DMS 273 (cell line): ENCODE results near the gene ABI2.
A peak's percentile ranks its signal among the peaks of the same experiment; 100 is the strongest.
"Not testable (repeated sequence)": the region's sequence is repeated elsewhere in the genome, so short reads cannot be mapped to it uniquely, and the experiment has no call there.

Experiments used
- DNase-seq: peaks from one replicate; lab custom pipeline; 2025; ENCODE audit not compliant: unreplicated experiment; lab: John Stamatoyannopoulos, UW

The ABI2 gene

DNA sequence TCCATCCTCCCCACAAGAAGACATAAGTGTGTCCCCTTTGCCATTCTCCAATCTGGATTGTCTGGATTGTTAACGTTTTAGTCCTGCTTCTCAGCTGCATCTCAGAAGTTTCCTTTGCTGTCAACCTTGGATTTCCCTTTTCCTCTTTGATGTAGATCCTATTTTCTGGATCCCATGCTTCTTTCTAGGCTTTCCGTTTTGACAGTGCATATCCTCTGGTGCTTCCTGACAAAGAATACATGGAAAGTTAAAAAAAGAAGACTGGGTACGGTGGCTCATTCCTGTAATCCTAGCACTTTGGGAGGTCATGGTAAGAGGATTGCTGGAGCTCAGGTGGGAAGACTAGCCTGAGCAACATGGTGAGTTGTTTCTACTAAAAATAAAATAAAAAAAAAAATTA, 26.8 kb downstream of the ABI2 start:
- no peak for DNase-seq

DNA sequence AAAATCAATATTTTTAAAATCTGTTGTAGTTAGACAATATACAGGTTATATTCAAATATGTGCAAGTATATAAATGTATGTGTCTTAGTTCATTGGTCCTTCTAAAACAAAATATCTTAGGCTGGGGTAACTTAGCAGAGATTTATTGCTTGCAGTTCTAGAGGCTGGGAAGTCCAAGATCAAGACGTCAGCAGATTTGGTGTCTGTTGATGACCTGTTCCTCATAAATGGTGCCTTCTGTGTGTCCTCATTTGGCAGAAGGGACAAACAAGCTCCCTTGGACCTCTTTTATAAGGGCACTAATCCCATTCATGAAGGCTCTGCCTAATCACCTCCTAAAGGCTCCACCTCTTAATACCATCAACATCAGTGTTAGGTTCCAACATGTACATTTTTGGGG, 31.3 kb downstream of the ABI2 start:
- no peak for DNase-seq

DNA sequence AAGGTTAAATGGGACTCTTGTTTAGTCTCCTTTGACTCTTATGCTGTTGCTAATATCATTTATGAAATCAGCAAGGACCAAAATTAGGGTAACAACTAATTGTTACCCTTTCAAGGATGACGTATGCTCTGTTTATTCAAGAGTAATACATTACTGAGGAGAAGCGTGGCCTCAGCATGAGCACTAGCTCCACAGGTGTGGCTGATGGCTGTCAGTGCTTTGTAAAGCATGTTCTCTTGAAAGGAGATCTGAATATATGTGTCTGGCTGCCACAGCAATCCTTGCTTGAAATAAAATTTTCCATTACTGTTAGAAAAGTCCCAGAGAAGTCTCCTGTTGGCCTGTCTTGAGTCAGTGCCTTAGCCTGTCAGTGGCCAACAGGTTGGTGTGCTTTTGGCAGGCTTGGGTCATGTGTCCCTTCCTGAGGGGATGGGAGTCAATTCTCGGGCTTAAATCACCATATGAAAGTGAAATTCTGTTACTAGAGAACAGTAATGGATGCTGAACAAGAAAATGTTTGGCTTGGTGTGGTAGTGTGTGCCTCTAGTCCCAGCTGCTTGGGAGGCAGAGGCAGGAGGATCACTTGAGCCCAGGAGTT, 32.7 kb downstream of the ABI2 start:
- DNase-seq, result no peak

DNA sequence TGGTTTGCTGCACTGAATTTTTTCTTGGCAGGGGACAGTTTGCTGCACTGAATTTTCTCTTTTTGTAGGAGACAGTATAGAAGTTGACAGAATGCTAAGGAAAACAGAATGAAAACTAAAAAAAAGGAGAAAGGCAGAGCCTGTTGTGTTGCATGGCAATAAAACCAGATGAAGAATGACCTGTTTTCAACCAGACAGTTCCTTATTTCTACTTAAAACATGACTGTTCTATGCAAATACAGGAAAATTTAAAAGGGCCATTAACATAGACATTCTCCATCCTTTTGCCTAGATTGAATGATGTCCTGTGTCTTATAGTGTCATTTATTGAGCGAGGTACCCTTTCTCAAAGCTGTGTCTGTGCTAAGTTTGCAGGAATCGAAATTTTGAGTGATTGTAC, 33.3 kb downstream of the ABI2 start:
- DNase-seq, result no peak

DNA sequence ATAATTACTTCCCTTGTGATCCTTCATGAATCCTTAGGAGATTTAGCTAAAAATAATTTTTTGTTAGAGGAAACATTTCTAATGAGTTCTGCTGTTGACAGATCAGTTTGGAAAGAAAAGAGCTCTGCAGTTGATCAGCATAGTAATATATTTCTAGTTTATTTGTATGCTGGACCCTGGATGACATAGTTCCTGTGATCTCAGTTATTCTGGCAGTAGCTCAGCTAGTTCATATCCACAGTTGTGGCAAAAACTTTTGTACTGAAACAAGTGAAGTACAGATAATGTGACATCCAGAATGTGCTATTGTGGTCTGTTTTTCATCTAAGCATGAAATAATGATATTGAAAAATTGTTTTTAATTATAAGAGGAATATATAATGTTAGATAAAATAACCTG, 33.7 kb downstream of the ABI2 start:
- DNase-seq, result no peak

DNA sequence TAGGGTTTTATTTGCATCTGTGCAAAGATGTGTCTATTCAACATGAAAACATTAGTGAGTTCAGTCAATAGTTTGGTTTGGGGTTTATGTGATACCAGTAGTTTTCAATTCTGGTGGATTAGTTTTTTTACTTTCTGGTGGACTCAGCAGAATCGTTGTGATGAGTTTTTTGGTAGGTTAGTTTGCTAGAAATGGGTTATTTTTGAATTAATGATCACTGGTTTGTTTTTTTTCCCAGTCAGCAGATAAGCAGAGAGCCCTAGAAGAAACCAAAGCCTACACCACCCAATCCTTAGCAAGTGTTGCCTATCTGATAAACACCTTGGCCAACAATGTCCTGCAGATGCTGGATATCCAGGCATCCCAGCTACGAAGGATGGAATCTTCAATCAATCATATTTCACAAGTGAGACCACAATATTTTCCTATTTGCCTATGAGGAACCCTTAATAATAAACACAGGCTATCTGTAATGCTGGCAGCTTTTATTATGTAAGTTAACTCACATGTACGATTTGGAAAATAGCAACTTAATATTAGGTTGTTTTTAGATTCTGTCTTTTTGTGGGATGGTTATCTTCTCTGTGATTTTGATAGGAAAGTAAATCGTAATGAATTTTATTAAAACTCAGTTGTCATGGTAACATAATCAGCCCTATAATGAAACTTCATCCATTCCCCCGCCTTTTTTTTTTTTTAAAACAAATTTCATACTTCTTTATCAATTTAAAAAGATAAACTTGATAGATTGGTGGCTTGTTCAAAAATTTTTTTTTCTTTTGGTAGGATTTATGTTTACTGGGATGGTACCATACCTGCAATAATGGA, 38.7 kb downstream of the ABI2 start:
- no peak for DNase-seq

DNA sequence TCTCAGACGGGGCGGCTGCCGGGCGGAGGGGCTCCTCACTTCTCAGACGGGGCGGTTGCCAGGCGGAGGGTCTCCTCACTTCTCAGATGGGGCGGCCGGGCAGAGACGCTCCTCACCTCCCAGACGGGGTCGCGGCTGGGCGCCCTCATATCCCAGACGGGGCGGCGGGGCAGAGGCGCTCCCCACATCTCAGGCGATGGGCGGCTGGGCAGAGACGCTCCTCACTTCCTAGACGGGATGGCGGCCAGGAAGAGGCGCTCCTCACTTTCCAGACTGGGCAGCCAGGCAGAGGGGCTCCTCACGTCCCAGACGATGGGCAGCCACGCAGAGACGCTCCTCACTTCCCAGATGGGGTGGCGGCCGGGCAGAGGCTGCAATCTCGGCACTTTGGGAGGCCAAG, 44.5 kb downstream of the ABI2 start:
- DNase-seq, result not testable (repeated sequence)

DNA sequence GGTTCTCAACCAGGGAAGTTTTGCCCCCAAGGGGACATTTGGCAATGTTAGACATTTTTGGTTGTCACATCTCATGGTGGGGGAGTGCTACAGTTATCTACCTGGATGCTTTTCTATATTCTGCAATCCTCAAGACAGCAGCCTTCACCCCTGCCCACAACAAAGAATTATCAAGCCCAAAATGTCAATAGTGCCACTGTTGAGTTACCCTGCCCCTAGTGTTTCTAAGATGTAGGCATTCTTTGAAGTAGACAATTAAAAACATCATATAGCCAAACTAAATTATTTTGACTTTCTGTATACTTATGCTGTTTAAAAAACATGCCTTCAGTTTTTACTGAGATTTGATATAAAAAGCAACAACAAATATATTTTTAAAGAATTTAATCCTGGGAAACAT, 48.0 kb downstream of the ABI2 start:
- DNase-seq, result no peak

DNA sequence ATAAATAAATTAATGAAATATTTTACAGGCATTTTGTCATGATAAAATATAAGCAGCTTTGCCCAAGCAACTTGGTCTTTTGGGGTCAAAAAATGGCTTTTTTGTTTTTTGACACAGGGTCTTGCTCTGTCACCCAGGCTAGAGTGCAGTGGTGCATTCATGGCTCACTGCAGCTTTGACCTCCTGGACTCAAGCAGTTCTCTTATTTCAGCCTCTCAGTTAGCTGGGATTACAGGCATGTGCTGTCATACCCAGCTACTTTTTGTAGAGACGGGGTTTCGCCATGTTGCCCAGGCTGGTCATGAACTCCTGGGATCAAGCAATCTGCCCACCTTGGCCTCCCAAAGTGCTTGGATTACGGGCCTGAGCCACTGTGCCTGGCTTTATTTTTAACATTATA, 51.0 kb downstream of the ABI2 start:
- no peak for DNase-seq

DNA sequence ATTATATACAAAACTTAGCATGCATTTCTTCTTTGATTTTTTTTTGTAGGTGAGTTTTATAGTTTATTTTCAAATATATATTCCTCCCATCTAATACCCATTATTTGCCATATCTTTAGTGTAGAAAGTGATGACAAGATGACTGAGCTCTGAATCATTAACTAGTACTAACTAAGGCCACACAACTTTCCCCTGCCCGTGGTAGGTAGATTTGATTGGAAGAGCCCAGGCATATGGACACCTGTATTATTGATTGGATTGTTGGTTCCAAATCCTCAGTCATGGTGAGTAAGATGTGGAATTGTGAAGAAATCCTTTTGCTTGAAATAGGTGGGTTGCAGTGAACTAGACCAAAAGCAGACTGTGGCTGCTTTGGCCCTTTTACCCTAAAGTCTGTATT, 54.8 kb downstream of the ABI2 start:
- DNase-seq, result no peak

DNA sequence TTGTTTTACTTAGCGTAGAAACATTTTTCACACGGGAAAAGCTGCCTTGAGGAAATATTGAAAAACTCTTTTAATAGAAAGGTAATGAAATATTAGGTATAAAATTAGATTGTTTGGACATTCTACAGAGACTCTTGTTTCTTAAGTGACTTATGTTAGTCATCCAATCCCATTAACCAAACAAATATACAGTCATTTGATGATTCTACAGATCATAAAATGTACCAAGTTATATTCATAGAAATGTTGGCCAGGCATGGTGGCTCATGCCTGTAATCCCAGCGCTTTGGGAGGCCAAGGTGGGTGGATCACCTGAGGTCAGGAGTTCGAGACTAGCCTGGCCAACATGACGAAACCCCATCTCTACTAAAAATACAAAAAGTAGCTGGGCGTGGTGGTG, 60.0 kb downstream of the ABI2 start:
- DNase-seq, result not testable (repeated sequence)

DNA sequence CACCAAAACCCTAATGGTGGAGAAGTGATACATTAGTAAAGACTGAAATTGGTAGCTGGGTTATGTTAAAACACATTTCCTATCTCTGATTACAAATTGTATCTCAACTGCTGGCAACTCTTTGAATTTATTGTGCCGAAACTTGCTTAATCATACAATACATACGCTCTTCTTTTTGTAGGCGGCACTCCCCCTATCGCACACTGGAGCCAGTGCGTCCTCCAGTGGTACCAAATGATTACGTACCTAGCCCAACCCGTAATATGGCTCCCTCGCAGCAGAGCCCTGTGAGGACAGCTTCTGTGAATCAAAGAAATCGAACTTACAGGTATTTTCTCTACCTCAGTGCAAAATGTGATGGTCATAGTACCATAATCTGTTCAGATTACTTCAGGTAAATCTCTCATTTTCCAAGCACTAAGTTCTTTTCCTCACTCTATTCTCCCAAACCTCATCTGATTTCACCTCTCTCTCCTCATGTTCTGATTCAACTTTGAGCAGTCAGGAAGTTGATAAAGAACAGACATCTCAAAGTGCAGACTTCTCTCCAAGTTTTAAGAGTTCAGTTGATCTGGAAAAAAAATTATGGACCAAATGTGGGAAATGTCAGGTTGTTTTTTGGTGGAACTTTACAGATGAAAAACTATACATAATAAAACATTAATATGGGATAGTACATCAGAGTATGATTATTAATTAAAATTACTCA, 66.5 kb downstream of the ABI2 start:
- peak; percentile 16 for DNase-seq

DNA sequence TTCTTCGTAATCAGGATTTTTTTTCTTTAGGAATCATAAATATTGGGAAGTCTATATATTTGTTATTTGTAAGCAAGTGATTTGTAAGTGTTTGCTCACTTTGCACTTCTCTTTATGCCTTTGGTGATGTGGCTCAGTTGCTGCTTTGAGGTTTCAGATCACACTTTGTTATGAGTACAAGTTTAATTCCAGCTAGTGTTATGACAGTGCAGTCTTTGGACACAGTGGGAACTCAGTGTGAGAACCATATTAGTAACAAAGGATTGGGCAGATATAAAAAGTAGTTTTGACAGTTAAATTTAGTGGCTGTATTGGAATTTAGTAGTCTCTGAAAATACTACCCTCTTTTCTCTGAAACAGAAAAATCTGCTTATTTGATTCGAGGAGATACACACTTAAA, 67.7 kb downstream of the ABI2 start:
- DNase-seq, result no peak

DNA sequence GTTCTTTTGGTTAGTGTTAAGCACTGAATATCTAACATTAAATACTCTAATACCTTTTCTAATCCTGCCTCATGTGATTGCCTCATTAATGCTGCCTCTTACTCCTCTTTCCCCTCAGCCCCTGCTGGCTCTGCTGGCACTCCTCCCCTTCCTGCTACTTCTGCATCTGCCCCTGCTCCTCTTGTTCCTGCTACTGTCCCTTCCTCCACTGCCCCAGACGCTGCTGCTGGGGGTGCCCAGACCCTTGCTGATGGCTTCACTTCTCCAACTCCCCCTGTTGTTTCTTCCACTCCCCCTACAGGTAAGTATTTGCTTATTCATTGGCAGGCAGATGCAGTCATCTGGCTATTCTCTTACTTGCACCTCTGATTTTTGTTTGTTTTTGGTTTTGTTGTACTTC, 68.5 kb downstream of the ABI2 start:
- peak; percentile 20 for DNase-seq

DNA sequence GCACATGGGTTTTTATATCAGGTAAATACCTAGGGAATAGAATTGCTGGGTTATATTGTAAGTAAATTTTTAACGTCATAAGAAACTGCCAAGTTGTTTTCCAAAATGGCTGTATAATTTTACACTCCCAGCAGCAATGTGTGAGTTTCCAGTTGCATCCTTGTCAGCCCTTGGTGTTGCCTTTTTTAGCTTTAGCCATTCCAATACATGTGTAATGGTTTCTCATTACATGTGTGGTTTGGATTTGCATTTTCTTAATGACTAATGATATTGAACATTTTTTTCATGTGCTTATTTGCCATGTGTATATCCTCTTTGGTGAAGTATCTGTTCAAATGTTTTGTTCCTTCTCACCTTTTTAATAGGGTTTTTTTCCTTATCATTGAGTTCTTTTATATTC, 70.8 kb downstream of the ABI2 start:
- no peak for DNase-seq

DNA sequence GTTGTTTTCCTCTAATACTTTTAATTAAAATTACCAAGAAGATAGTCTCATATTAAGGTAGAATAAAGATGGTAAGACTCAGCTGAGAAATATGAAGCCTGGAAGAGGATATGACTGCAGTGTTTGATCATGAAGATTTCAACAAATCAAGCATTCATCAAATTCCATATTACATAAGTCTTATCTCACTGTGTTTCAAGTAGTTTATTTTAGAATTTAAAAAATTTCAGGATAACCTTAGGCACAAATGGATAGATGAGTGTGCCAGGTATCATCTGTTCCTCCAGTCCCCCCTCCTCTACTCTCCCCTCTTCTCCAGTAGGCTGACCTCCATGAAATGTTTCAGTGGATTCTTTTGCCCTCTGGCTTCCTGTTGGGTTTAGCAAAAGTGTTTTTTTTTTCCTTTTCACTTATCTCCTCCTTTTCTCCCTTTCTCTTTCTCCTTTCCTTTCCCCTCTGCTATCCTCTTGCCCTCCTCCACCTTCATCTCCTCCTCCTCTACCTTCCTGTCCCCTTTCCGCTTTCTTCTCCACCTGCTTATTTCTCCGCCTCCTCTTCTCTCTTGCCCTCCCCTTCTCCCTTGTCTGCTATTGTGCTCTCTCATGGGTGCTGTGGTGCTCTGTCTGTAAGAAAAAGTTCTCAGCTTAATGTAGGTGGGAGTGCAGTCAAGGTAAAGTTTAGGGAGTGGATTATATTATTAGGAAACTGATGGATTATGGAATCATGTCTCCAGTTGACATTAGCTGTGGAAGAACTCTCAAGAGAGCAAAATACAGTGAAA, 72.8 kb downstream of the ABI2 start:
- DNase-seq, result no peak

DNA sequence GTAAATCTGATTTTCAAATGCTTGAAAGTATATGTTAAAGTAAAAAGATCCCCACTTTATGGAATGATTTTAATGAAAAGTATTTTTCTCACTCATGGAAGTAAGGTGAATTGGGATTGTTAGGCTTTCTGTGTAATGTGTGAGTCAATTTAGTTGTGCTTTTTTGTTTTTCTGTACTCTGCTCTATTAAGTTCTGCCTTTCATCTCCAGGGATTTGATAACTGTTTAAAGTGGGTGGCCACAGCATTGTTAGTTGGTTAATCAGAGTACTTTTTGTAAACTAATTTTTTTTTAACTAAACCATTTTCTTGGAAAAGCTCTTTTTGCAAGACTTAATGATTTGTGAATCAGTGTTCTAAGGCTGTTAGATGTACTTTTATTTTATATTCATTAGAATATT, 76.8 kb downstream of the ABI2 start:
- no peak for DNase-seq

DNA sequence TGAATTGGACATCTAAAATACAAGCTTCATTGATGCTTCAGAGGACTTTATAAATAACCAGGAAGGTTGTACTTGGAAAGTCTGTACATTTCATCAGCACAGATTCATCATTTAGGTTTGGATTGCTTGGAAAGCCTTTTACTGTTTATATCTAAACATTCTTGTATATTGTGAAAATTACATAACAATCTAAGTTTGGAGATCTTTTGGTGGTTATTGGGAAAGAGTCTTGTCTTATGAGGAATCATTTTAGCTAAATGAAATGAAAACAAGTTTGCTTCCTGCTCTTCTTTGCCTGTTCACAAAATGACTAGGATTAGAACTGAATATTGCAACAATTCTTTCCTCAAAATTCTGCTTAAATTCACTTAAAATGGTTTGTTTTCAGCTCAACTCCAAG, 79.3 kb downstream of the ABI2 start:
- no peak for DNase-seq

DNA sequence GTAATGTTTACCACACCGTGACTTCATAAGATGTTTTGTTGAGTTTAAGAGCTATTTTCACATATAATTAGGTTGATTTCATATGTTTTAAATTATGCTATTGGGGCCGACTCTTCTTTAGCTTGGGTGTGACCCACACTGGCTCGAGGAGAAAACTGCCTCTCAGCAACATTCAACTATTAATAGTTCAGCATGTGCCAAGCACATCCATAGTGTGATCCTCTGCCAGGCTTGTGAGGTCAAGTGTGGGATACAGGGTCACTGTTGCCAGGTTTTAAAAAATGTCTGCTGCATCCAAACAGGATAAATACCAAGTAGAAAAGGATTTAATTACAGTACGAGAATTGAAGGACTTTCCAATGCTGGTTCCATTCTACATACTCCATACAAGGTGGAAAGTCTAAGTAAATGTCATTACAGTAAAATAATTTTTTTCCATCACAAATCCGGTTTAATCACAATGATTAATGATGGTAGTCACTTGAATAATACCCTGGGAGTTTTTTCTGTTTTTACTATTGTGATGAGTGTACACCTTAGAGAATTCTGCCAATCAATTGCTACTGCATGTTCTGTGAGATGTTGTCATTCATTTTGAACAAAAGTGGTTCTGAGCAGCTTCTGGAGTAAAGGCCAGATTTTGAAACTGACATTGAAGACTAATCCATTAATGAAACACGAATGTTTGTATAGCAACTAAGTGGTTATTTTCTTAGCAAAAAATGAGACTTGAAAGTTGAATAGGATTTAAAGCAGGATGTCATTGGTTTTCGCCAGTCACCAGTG, 84.5 kb downstream of the ABI2 start:
- DNase-seq, result no peak

DNA sequence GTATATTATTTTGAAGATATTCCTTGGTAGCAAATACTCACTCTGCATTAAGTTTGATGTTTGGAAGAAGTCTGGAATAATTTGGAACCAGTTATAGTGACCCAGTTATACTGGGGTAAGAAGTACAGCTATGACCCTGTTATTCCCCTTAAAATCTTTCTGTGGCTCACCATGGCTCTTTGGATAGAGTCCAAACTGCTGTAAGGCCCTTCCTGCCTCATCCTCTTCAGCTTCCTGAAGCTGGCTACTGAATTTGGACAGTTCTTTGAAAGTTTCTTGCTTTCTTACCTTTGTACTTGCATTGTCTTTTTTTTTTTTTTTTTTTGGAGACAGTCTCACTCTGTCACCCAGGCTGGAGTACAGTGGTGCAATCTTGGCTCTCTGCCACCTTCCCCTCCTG, 85.6 kb downstream of the ABI2 start:
- no peak for DNase-seq

DNA sequence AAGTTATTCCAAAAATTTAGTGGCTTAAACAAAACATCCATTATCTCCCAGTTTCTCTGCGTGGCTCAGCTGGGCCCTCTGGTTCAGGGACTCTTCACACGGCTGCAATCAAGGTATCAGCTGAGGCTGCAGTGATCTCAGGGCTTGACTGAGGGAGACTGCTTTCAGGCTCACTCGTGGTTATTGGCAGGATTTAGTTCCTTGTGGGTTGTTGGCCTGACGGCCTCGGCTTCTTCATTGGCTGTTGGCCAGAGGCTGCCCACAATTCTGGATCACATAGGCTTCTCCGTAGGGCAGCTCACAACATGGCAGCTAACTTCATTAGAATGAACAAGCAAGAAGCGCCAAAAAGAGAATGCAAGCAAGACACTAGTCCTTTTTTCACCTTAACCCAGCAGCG, 90.1 kb downstream of the ABI2 start:
- no peak for DNase-seq
